NCI-H345 treated with DMSO at 0.1 percent for 48 hours (cell line): ENCODE results near the gene CTBP2.

ENCODE experiments used
- DNase-seq: peaks from one replicate; lab custom pipeline; 2025; ENCODE audit not compliant: unreplicated experiment; lab: John Stamatoyannopoulos, UW

CTBP2 gene

DNA sequence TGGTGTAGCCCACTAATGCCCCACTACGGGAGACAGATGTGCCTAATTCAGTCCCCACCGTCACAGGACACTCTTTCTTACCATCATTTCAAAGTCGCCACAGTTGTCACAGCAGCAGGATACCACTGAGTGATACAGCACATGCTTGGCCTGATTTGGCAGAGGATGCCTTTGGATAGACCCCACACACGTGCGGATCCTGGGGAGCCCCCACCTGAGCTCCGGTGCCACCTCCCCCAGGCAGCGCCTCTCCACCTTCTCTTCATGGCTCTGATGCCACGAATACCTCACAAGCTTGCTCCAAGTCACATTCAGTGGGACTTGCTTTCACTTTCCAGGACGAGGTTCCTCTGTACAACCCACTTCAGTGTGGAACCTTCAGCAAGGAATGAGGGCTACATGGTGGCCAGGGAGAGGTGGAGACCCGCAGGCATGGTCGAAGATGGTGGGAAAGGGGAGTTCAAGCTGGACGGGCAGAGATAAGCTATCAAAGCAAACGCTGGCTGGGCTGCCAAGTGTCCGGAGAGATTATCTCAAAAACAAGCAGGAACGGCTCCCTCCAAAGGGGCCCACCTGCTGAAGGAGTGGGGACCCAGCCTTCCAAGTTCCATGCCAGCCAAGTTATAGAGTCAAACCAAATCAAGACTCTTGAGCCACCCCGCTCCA lies 111.0 kb downstream of the CTBP2 start:
- DNase-seq: no peak

DNA sequence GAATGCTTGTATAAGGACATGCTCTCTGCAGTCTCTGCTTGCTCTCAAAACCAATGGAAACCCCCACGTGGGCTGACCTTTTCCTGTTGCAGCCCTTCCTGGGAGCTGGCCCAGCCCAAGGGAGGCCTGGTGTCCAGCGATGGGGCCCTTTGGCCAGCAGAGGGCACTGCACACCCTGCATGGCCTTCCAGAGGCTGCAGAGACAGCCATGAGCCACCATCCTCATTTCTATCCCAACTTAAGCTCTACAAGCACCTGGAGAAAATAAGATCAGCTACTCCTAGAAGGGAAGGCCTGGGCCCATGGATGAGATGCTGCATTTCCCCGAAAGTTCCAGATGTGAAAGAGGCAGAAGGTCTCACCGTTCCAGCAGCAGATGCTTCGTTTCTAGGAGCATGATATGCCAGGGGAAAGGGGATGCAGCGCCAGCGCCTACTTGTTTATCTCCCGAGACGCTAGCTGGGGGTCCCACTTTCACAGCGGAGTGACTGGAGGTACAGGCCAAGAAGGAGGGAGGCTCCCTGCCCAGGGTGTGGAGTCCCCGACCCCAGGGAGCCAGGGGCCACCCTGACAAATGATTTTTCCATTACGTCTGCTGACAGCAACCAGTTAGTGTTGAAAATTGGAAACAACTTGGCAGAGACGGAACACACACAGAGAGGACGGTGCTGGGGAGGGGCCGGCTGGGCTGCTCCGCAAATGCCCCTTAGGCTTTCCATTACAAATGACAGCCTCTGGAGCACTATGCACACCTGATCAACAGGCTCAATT lies 112.1 kb downstream of the CTBP2 start:
- peak; percentile 25 for DNase-seq

DNA sequence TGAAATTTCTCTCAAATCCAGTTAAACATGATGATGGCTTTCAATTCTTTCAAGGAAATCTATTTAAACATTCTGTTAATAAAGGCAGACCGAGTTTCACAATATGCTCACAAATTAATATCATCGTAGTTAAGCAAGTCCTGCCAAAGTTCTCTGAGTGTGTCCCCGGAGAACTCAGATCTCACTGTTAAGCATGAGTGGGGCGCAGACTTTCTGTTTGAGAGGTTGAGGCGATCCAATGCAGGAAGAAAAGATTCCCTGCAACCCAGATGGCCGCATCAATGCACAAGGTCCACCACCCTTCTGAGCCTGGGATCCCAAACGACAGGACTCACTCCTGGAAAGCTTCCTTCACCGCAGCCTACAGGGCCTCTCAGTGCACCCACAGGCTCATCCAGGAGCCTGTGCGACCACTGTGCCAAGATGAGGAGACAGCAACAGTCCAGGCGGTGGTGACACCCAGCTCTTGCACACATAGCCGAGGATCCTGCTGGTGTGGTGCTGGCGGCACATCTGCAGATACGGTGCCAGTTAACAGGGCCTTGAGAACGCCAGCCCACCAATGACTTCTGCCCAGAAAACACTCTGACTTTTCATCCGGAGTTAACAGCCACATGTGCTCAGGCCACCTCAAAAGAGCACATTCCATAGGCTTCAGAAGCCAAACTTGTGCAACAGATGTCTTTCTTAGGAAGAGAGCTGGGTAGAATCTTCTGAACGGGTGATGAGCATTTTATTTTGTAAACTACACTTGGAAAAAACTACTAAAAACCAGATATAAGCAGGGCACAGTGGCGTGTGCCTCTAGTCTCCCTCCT lies 116.3 kb downstream of the CTBP2 start:
- DNase-seq: no peak

DNA sequence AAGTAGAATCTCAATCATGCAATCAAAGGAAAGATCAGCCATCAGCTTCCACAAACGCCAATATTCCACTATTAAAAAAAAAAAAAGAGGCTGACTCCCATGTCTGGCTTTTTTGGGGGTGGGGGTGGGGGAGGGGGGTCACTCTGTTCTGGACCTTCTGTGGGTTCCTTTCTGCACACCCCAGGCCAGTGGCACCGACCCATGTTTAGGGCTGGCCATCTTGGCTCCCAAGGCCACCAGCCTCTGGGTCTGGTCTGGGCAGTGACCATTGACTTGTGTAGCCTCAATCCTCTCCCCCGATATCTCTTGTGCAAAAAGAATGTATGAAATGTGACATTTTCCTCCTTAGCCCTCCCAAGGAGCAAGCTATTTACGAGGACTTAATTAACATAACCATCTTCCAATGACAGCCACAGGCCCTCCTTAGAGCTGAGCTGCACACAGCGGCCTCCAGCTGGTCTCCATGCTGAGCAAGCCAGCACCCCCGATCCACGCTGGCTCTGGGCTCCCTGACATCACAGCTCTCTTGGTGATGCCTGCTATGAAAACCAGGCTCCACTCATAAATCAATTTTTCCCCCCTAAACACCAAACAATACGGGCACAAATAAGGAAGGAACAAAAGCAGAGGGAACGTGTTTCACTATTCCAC lies 118.4 kb downstream of the CTBP2 start:
- DNase-seq: no peak

DNA sequence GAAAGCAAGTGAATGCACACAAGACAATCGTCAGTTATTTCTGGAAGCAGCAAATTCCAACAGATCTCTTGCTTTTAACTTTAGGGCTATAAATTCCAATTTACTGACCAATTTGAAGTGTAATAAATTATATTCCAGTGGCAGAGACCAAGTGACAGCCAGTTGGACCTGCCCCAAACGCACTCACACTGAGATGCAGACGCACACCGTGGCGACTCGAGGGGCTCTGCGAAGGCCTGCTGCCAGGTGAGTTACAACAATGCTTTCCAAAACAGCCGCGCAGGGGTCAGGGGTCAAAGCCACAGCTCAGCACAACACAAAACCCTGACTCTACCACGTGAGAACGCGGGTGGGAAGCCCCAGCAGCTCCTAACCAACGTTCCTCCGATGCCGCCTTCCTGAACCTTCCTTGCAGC lies 121.0 kb downstream of the CTBP2 start:
- no peak for DNase-seq

DNA sequence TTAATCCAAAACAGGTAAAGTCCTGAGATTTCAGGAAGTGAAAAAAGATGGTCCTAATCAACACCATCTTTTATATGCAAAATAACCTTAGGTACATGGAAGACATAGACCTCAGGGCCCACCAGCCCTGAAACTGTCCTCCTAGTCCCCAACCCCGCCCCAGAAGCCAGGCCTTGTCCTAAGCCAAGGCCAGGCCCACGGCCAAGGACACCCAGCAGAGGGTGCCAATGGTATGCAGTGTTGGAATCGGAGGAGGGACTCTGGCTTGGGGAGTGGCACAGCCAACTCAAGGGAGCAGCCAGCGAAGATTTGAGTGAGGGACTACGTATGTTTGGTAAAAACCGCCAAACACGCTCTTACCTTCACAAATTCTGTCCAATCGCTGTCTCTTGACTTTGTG lies 121.7 kb downstream of the CTBP2 start:
- no peak for DNase-seq

DNA sequence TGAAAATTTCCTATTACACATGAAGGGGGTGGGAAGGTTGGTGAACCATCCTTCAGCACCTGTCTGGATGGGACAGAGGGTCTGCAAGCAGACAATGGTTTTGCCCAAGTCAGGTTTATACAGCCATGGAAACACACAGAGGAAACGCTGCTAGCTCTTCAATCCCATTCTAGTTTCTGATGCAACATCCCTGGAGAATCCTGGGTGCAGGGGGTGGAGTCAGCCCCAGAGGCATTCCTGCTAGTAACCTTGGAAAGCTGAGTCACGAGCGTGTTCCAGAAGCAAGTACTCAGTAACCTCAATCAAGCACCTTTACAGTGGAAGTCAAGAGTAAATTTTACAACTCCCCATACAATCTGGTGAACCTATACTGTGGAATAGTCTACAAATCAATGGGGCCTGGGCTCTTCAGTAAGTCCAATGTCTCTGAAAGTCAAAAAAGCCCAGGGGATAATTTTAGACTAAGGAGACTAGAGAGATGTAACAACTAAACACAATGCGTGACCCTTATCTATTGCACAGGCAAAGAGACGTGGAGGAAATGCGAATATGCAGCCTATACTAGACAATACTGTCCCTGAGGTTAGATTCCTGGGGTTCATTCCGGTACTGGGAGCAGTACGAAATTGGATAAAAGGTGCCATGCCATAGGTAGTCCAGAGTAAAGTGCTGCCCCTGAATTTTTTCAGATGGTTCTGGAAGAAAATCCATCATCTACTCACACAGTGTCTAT lies 123.1 kb downstream of the CTBP2 start:
- DNase-seq: no peak

DNA sequence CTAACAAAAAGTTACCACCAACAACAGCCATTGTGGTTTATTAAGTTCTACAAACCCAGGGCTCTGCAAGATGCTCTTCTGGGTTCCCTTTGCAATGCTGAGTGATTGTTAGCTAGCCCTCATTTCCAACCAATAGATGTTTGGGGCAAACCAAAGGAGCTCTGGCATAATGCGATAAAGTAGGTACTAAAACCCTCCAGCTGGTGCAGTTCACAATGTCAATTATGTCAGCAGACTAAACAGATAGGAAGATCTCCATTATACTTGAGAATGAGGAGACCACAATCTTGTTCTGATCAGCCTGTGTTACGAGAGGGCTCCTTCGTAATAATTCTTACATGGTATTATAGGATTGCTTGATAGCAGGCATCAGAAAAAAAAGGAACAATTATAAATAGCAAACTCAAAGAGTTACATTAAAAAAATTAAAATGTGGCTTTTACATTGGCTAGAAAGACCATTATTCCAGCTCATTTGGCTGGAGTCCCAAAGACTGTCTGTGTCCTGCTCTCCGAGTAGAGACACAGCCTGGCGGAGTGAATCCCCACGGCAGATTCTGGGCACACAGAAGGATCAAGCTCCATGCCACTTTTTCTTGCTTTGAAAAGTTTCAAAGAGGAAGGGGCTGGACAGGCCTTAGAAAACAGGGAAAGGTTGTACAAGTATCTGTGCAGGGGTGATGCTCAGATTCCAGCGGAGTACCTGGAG lies 124.6 kb downstream of the CTBP2 start:
- no peak for DNase-seq

DNA sequence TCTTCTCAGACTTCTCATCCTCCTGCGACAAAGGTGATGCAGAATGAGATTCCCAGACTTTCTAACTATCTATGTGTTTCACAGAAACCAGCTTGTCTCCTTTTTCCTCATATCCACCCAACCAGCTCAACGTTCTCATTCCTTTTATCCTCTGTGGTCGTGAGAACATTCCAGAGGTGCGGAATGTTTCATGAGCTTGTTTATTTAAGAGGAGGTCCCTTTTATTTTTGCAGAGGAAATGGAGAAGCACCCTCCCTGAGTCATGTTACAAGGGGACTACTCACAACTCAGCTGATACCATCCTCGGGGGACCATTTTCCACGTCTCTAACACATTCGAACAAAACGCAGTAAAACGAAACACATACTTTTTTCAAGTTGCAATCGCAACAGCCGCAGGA lies 125.2 kb downstream of the CTBP2 start:
- DNase-seq: no peak

DNA sequence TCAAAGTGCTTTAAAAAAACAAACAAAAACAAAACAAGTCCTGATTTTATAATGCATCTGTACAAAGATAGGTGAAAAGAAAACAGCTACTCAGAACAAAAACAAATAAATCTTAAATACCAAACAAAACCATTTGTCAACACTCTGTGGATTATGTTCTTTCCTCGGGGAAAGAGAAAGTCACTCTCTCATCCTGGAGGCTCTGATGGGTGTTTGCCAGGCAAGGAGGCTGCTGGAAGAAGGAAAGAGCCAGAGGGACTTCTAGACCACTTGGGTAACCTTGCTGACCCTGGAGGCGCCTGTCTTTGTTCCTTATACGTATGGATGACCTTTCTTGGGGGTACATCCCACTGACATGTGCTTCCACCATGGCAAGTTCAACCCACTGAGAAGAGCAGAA lies 125.7 kb downstream of the CTBP2 start:
- DNase-seq: no peak

DNA sequence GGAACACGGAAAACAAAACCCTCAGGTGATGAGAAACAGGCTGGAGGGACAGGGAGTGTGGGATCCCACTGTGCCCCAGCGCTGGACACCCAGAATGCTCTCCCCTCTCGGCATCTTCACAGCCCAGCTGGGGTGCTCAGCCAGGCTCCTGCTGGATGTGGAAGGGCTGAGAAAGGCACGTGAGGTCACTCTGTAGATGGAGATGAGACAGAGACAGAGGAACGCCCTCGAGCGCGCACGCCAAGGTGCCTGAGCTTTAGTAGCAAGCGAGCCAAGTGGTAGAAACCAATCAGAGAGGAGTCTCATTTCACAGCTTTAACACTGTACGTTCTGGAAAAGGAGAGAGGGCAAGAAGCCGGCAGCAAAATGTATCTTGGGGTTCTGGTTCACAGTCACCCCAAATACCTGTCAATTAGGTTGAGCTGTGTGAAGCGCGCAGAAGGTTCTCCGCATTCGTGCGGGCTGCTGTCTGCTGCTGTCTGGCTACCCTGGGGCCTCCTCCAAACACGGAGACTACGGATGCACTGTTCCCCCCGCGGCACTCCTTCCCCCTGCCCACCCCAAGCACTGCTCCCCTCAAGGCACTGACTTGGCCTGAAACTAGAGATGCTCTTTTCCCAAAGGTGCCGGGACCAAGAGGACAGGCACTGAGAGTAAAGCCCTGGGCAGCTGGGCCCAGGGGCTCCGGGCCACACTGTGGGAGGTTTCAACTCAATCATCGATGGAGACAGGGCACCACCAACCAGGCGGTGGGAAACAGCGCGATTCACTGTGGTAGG lies 127.0 kb downstream of the CTBP2 start:
- DNase-seq: no peak

DNA sequence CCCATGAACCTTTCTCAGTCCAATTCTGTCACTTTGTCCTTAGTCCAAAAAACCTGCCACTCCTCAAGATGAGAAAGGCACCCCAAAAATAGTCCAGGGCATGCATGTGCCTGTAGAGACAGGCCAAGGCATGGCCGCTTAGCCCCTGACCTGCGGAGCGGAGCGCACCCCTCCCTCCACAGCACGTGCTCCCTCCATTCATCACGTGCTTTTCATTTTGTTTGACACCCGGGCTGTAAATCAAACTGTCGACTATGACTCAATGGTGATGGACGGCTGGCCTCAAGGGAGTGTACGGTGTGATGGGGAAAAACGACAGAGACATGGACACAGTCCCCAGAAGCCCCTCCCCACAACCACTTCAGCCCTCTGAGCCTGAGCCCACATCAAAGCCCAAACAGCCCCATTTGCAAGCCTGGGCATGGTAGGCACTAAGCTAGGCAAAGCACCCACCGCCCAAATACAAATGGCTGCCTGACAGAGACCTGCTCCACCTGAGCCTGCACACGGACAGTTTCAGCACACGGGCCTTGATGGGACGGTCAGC lies 127.8 kb downstream of the CTBP2 start:
- no peak for DNase-seq

DNA sequence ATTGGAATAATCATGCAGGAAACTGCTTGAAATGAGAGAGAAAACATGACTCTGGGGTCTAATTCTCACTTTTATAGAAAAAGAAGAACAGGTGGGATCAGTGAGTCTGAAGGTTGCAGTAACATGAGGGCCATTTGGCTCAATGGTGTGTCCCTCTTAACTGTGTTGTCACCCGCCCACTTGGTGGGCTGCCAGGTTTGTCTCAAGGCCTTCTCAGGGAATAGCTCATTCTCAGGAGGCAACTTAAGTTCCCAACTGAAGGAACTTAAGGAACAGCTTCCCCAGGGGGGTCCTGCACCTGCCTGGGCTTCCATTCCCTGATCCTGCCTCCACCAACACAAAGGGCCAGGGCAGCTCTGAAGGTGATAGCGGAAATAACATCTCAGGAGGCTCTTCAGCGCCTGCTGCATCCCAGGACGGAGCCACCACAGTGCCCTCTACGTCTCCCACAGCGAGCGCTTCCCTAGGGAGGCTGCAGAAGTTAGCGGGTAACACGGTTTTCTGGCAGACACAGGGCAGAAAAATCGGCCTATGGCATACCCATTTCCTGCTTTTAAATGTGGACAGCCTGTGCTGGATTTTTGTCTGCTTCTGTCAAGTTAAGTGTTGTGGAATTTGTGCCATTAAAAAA lies 129.7 kb downstream of the CTBP2 start:
- DNase-seq: no peak

DNA sequence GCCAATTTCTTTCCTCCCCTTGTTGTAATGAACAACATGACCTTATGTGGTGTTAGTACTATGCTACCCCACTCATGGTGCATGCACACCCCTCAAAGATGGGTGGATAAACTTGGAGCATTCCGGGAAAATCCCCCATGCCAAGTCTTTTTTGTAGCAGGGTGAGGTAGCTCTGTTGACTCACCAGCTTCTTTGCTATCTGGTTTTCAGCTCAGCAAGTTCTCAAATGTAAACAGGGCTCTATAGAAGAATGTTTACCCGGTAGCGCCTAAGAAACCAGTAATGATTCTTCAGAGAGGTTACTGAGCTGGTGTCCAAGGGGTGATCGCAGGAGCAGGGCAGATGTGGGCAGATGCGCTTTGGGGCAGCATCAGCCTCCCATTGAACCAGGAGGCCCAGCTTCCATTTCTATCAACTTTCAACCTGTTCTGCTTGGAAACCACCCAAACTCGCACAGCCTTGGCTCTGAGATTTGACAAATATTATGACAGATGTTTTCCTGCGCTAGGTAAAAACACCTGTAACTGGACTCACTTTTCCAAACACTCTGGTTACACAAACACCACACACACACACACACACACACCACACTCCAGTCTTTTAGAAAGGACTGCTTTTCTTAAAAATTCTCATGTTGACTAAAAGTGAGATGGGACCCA lies 130.7 kb downstream of the CTBP2 start:
- DNase-seq: no peak

DNA sequence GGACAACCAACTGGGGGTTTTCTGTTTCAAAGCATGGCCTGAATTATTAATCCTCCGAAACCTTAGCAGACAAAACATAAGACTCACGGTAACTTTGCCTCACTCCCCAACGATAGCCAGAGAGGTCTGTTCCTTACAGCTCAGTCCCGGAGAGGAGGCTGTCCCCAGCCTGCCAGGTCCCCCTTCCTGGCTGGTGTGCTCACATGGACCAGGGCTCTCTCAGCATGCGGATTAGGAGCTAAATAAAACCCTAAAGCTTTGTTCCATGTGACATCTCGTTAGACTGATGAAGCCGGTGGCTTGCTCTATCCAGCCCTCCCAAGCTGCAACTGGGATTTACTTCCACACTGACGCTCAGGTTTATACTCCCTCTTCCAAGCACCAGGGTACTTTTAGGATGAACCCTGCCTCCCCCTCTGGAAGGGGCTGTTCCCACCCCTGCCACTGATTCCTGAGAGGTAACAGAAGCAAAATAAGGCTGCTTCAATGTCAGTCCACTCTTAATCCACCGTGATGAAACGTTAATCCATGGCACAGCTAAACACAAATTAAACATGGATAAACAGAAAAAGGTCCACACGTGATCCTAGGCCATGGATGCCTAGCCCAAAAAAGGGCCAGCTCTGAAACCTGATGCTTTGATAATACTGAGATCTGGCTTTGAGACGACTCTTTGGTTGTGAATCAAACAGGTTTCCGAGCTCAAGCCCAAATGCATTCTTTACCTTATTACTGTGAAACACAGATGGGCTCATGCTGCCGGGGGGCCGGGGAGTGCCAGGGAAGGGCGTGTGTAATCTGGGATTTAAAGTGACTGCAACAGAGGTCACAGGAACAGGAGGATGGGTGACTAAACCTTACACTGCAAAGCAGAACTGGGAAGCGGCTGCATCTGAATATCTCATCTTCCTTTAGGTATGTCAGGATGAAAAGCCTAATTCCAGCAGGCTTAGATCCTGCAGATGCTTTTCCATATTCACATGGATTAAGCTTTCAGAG lies 132.2 kb downstream of the CTBP2 start:
- DNase-seq: no peak

DNA sequence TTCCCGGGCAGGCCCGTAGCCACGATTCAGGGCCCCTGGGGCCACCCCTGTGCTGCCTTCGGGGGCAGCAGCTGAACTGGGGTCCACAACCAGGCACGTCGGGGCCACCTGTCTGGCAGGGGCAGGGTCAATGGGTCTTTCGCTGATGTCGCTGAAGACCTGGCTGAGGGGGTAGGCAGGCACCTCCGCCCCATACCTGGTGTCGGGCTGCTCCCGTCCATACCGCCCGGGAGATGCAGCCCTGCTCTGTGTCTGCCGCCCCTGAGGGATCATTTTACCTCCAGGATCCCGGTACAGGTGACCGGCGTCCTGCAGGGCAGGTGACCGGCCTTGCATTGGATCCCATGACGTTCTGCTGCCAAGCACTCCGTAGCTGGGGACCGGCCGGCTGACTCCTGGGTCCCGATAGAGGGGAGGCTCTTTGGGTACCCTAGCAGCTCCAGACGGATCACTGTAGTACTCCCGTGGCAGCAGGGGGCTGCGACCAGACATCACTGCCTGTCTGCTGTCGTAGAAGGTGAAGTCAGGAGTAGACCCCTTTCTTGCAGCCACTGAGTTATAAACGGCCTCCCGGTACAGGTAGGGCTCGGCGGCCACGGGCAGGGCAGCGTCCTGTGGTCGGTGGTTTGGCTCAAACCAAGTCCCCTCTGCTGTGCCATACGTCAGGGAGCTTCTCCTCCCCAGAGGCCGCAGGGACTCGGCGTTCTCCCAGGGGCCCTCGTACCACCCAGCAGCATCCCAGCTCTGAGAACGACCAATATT lies 133.2 kb downstream of the CTBP2 start:
- no peak for DNase-seq
